ENCODE data around the gene GLI2. TPM values are rescaled to one million over a fixed set of nuclear protein-coding genes. Genes with fewer than 3 reads are reported as not detected.

Gene GLI2
- total RNA-seq, 1 donor from 2014 or later, result 0.09 TPM

- Mint-ChIP-seq H3K4me1 (no peaks in the 10 kb centered on the region), H3K36me3 (ENCODE audit: low read depth) (no peaks in the 10 kb centered on the region), H3K4me3 (no peak overlapping the region), H3K27me3 (peaks cover 2% of the 10 kb centered on the region), H3K27ac (no peak overlapping the region), H3K9me3 (no peaks in the 10 kb centered on the region)
- no peak for DNase-seq
- intact Hi-C loops (cut with micrococcal nuclease), result no loop called here
Measured at GRCh38 chr2:120702801-120703200, 32.9 kb upstream of the GLI2 start.

GRCh38 chr2:120703330-120703994 is 32.2 kb upstream of the GLI2 start:
- H3K27me3 Mint-ChIP-seq, result peaks cover 2% of the 10 kb centered on the region
- no peaks in the 10 kb centered on the region for H3K9me3 Mint-ChIP-seq
- no peaks in the 10 kb centered on the region for H3K36me3 Mint-ChIP-seq (ENCODE audit: low read depth)
- no peaks in the 10 kb centered on the region for H3K4me1 Mint-ChIP-seq
- no peak overlapping the region for H3K27ac Mint-ChIP-seq
- intact Hi-C loops (cut with micrococcal nuclease), result no loop called here
- DNase-seq, result no peak
- H3K4me3 Mint-ChIP-seq, result no peak overlapping the region

GRCh38 chr2:120704696-120705095 is 31.0 kb upstream of the GLI2 start:
- Mint-ChIP-seq H3K4me1 (no peaks in the 10 kb centered on the region), H3K9me3 (no peaks in the 10 kb centered on the region), H3K27me3 (no peaks in the 10 kb centered on the region), H3K27ac (no peak overlapping the region), H3K4me3 (no peak overlapping the region), H3K36me3 (ENCODE audit: low read depth) (no peaks in the 10 kb centered on the region)
- intact Hi-C loops (cut with micrococcal nuclease), result no loop called here
- DNase-seq, result no peak

GRCh38 chr2:120707816-120708215 is 27.9 kb upstream of the GLI2 start:
- intact Hi-C loops (cut with micrococcal nuclease), result no loop called here
- Mint-ChIP-seq H3K4me1 (peaks cover 4% of the 10 kb centered on the region), H3K36me3 (ENCODE audit: low read depth) (no peaks in the 10 kb centered on the region), H3K4me3 (no peak overlapping the region), H3K27me3 (peaks cover 7% of the 10 kb centered on the region), H3K27ac (no peak overlapping the region), H3K9me3 (no peaks in the 10 kb centered on the region)
- DNase-seq, result no peak

GRCh38 chr2:120708944-120709607 is 26.6 kb upstream of the GLI2 start:
- Mint-ChIP-seq H3K27me3 (peaks cover 8% of the 10 kb centered on the region), H3K9me3 (no peaks in the 10 kb centered on the region), H3K36me3 (ENCODE audit: low read depth) (no peaks in the 10 kb centered on the region), H3K4me1 (peaks cover 4% of the 10 kb centered on the region), H3K27ac (no peak overlapping the region), H3K4me3 (no peak overlapping the region)
- intact Hi-C loops (cut with micrococcal nuclease), result no loop called here
- DNase-seq, result no peak

GRCh38 chr2:120709608-120710041 is 26.0 kb upstream of the GLI2 start:
- Mint-ChIP-seq H3K27me3 (peaks cover 8% of the 10 kb centered on the region), H3K27ac (no peak overlapping the region), H3K4me1 (peaks cover 4% of the 10 kb centered on the region), H3K36me3 (ENCODE audit: low read depth) (no peaks in the 10 kb centered on the region), H3K9me3 (no peaks in the 10 kb centered on the region), H3K4me3 (no peak overlapping the region)
- no peak for DNase-seq
- intact Hi-C loops (cut with micrococcal nuclease), result no loop called here

GRCh38 chr2:120710256-120710655 is 25.4 kb upstream of the GLI2 start:
- H3K9me3 Mint-ChIP-seq, result no peaks in the 10 kb centered on the region
- H3K27ac Mint-ChIP-seq, result no peak overlapping the region
- H3K27me3 Mint-ChIP-seq, result peaks cover 8% of the 10 kb centered on the region
- peaks cover 4% of the 10 kb centered on the region for H3K4me1 Mint-ChIP-seq
- DNase-seq, result no peak
- no peaks in the 10 kb centered on the region for H3K36me3 Mint-ChIP-seq (ENCODE audit: low read depth)
- intact Hi-C loops (cut with micrococcal nuclease), result no loop called here
- no peak overlapping the region for H3K4me3 Mint-ChIP-seq

- no peak overlapping the region for H3K27ac Mint-ChIP-seq
- DNase-seq, result no peak
- intact Hi-C loops (cut with micrococcal nuclease), result no loop called here
- H3K4me1 Mint-ChIP-seq, result peaks cover 4% of the 10 kb centered on the region
- no peaks in the 10 kb centered on the region for H3K9me3 Mint-ChIP-seq
- peaks cover 8% of the 10 kb centered on the region for H3K27me3 Mint-ChIP-seq
- H3K4me3 Mint-ChIP-seq, result no peak overlapping the region
- H3K36me3 Mint-ChIP-seq (ENCODE audit: low read depth), result no peaks in the 10 kb centered on the region
Measured at GRCh38 chr2:120711694-120712093, 24.0 kb upstream of the GLI2 start.

- no peak for DNase-seq
- no peak overlapping the region for H3K4me3 Mint-ChIP-seq
- intact Hi-C loops (cut with micrococcal nuclease), result no loop called here
- H3K9me3 Mint-ChIP-seq, result no peaks in the 10 kb centered on the region
- peaks cover 8% of the 10 kb centered on the region for H3K27me3 Mint-ChIP-seq
- peaks cover 4% of the 10 kb centered on the region for H3K4me1 Mint-ChIP-seq
- no peaks in the 10 kb centered on the region for H3K36me3 Mint-ChIP-seq (ENCODE audit: low read depth)
- H3K27ac Mint-ChIP-seq, result no peak overlapping the region
Measured at GRCh38 chr2:120712180-120712681, 23.4 kb upstream of the GLI2 start.

GRCh38 chr2:120715353-120715752 is 20.3 kb upstream of the GLI2 start:
- DNase-seq, result no peak
- H3K4me3 Mint-ChIP-seq, result no peak overlapping the region
- H3K9me3 Mint-ChIP-seq, result no peaks in the 10 kb centered on the region
- peaks cover 8% of the 10 kb centered on the region for H3K27me3 Mint-ChIP-seq
- no peak overlapping the region for H3K27ac Mint-ChIP-seq
- intact Hi-C loops (cut with micrococcal nuclease), result no loop called here
- peaks cover 4% of the 10 kb centered on the region for H3K4me1 Mint-ChIP-seq
- no peaks in the 10 kb centered on the region for H3K36me3 Mint-ChIP-seq (ENCODE audit: low read depth)

- no peaks in the 10 kb centered on the region for H3K9me3 Mint-ChIP-seq
- H3K27me3 Mint-ChIP-seq, result peaks cover 8% of the 10 kb centered on the region
- intact Hi-C loops (cut with micrococcal nuclease), result no loop called here
- H3K36me3 Mint-ChIP-seq (ENCODE audit: low read depth), result no peaks in the 10 kb centered on the region
- H3K27ac Mint-ChIP-seq, result no peak overlapping the region
- no peak for DNase-seq
- H3K4me1 Mint-ChIP-seq, result peaks cover 4% of the 10 kb centered on the region
- no peak overlapping the region for H3K4me3 Mint-ChIP-seq
Measured at GRCh38 chr2:120715941-120716340, 19.7 kb upstream of the GLI2 start.

GRCh38 chr2:120716641-120717585 is 18.8 kb upstream of the GLI2 start:
- intact Hi-C loops (cut with micrococcal nuclease), result no loop called here
- H3K9me3 Mint-ChIP-seq, result no peaks in the 10 kb centered on the region

GRCh38 chr2:120719491-120719890 is 16.2 kb upstream of the GLI2 start:
- H3K4me1 Mint-ChIP-seq, result no peaks in the 10 kb centered on the region
- H3K4me3 Mint-ChIP-seq, result no peak overlapping the region
- no peak overlapping the region for H3K27ac Mint-ChIP-seq
- no peak for DNase-seq
- intact Hi-C loops (cut with micrococcal nuclease), result no loop called here
- no peaks in the 10 kb centered on the region for H3K36me3 Mint-ChIP-seq (ENCODE audit: low read depth)
- no peaks in the 10 kb centered on the region for H3K9me3 Mint-ChIP-seq
- H3K27me3 Mint-ChIP-seq, result peaks cover 6% of the 10 kb centered on the region

More at GRCh38 chr2:120716641-120717585, 18.8 kb upstream of the GLI2 start:
- H3K4me3 Mint-ChIP-seq, result no peak overlapping the region
- H3K27ac Mint-ChIP-seq, result no peak overlapping the region
- no peak for DNase-seq
- H3K27me3 Mint-ChIP-seq, result peaks cover 3% of the 10 kb centered on the region
- H3K4me1 Mint-ChIP-seq, result peaks cover 2% of the 10 kb centered on the region
- H3K36me3 Mint-ChIP-seq (ENCODE audit: low read depth), result no peaks in the 10 kb centered on the region

GRCh38 chr2:120720231-120720630 is 15.4 kb upstream of the GLI2 start:
- H3K9me3 Mint-ChIP-seq, result no peaks in the 10 kb centered on the region
- intact Hi-C loops (cut with micrococcal nuclease), result no loop called here
- H3K4me3 Mint-ChIP-seq, result no peak overlapping the region
- peaks cover 6% of the 10 kb centered on the region for H3K27me3 Mint-ChIP-seq
- no peaks in the 10 kb centered on the region for H3K36me3 Mint-ChIP-seq (ENCODE audit: low read depth)
- H3K4me1 Mint-ChIP-seq, result no peaks in the 10 kb centered on the region
- no peak for DNase-seq
- no peak overlapping the region for H3K27ac Mint-ChIP-seq
